Measurements from ENCODE around the gene KNDC1.

The KNDC1 gene

DNA sequence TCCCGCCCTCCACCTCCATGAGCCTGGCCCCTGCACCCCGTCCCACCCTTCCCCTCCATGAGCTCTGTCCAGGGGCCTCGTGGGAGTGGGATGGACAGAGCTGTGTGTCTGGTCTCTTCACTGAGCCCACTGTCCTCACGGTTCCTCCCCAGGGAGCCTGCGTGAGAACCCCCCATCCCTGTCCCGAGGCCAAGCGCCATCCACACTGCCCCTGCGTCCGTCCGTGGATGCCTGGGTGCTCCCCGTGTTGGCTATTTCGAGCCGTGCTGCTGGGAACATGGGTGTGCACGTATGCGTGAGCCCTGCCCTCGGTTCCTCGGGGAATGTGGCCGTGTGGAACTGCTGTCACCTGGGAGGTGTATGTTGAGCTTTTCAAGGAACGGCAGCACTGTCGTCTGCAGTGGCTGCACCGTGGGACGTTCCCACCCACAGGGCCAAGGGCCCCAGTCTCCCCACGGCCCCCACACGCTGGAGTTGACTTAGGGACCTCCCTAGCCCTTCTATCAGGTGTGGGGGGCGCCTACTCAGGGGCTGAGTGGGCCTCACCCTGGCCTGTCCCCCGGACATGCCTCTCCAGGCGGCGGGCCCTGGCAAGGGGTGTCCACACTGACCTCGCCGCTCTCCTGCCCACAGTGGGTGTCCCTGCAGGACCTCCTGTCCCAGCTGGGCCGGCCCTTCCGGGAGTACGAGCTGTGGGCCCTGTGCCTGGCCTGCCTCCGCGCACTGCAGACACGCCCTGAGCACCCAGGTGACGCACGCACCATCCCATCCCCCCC is 28.1 kb downstream of the KNDC1 start:
- H3K9me3 ChIP-seq (replicated peaks in 1 of 11): peaks cover 7 to 19% (median 9%) of the 10 kb centered on the region in 11 experiments; a peak in 18 of 22 replicates
- no peak for TF ChIP-seq Cebpa-rat (IDR thresholded peaks at IDR 0.05)
- peak overlapping the region in 9 of 11 experiments; percentile 15 to 99 (median 65); a peak in 17 of 22 replicates for H3K4me2 ChIP-seq
- peaks cover 0 to 49% (median 6%) of the 10 kb centered on the region in 11 experiments; a peak in 18 of 22 replicates for H3K27me3 ChIP-seq
- H3K4me1 ChIP-seq: peaks cover 22 to 62% (median 60%) of the 10 kb centered on the region in 10 experiments
- no peak overlapping the region for H3K4me3 ChIP-seq
- H4K20me1 ChIP-seq: peaks cover 0 to 42% (median 18%) of the 10 kb centered on the region in 11 experiments; a peak in 16 of 22 replicates
- peaks cover 0 to 3% (median 0%) of the 10 kb centered on the region in 11 experiments; a peak in 1 of 22 replicates for H3K36me3 ChIP-seq
- H3K9ac ChIP-seq: no peak overlapping the region
- H3K27ac ChIP-seq: no peak overlapping the region

DNA sequence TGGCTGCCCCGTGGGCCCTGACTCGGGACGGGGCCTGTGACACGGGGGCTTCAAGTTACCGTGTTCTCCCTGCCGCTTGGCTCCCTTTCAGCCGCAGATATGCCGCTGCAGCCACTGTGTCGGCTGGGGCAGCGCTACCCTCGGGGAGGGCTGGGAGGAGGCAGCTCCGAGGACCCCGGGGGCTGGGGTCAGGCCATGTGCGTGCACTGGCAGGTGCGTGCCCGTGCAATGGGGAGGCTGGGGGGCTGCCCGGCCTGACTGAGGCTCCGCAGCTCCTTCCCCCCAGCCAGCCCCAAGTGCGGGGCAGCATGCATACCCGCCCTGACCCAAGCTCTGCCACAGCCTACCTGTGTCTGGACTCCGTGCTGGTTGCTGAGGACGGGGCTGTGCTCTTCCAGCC is 29.2 kb downstream of the KNDC1 start:
- H3K4me2 ChIP-seq: peak overlapping the region in 10 of 11 experiments; percentile 29 to 77 (median 58); a peak in 17 of 22 replicates

DNA sequence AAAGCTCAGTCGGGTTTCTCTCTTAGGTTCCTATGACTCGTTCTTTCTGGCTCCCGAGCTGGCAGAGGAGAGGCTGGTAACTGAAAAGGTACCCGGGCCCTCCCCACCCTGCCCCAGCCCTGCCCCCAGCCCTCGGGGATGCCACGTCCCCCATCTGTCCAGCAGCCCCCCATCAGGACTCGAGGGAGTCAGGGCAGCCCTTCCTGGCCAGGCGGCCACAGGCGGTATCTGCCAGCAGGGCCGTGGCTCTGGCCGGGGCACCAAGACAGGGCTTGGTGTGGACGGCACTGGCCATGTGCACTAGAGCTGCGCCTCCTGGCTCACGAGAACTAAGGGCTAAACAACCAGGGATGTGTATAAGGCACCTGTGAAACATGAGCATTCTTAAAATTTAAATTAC is 29.7 kb downstream of the KNDC1 start:
- Histone ChIP-seq H4K20me1 (peaks cover 0 to 26% (median 15%) of the 10 kb centered on the region in 11 experiments; a peak in 16 of 22 replicates), H3K4me3 (no peak overlapping the region), H3K27me3 (peaks cover 0 to 32% (median 0%) of the 10 kb centered on the region in 11 experiments; a peak in 9 of 22 replicates)

More for the DNA sequence above, 29.2 kb downstream of the KNDC1 start:
- Histone ChIP-seq H3K9me3 (replicated peaks in 1 of 11) (peaks cover 8 to 31% (median 13%) of the 10 kb centered on the region in 11 experiments; a peak in 19 of 22 replicates), H3K36me3 (peaks cover 0 to 3% (median 0%) of the 10 kb centered on the region in 11 experiments; a peak in 1 of 22 replicates), H3K27me3 (peaks cover 0 to 37% (median 0%) of the 10 kb centered on the region in 11 experiments; a peak in 9 of 22 replicates), H4K20me1 (peaks cover 0 to 31% (median 18%) of the 10 kb centered on the region in 11 experiments; a peak in 16 of 22 replicates), H3K9ac (0 out of 22 replicates have a peak overlapping the region, but pooled peaks of 1 of the 11 experiments have one; percentile 5), H3K4me3 (no peak overlapping the region), H3K27ac (no peak overlapping the region), H3K4me1 (peaks cover 18 to 50% (median 48%) of the 10 kb centered on the region in 10 experiments)
- no peak for TF ChIP-seq Cebpa-rat (IDR thresholded peaks at IDR 0.05)

DNA sequence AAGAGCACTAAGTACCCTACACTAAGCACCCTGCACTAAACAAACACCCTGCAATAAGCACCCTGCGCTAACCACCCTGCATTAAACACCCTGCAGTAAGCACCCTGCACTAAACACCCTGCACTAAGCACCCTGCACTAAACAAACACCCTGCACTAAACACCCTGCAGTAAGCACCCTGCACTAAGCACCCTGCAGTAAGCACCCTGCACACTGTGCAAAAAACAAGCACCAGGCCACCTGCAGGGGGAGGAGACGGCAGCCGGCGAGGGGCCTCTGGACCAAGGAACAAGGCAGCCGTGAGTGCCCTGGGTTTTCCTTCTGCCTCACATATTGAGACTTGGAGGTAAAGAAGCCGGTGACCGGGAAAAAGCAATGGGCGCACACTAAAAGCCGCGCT is 30.2 kb downstream of the KNDC1 start:
- H3K4me1 ChIP-seq: peaks cover 18 to 40% (median 39%) of the 10 kb centered on the region in 10 experiments
- H3K4me2 ChIP-seq: no peak overlapping the region
- peaks cover 0 to 3% (median 0%) of the 10 kb centered on the region in 11 experiments; a peak in 1 of 22 replicates for H3K36me3 ChIP-seq
- H3K9me3 ChIP-seq (replicated peaks in 1 of 11): peaks cover 8 to 31% (median 14%) of the 10 kb centered on the region in 11 experiments; a peak in 19 of 22 replicates
- no peak for TF ChIP-seq Cebpa-rat (IDR thresholded peaks at IDR 0.05)
- H3K27ac ChIP-seq: no peak overlapping the region
- no peak overlapping the region for H3K4me3 ChIP-seq
- H3K27me3 ChIP-seq: peaks cover 0 to 27% (median 0%) of the 10 kb centered on the region in 11 experiments; a peak in 7 of 22 replicates
- H4K20me1 ChIP-seq: peaks cover 0 to 22% (median 14%) of the 10 kb centered on the region in 11 experiments; a peak in 16 of 22 replicates
- no peak overlapping the region for H3K9ac ChIP-seq

More for the DNA sequence above, 29.7 kb downstream of the KNDC1 start:
- peaks cover 8 to 31% (median 14%) of the 10 kb centered on the region in 11 experiments; a peak in 19 of 22 replicates for H3K9me3 ChIP-seq (replicated peaks in 1 of 11)
- no peak for TF ChIP-seq Cebpa-rat (IDR thresholded peaks at IDR 0.05)
- H3K27ac ChIP-seq: no peak overlapping the region
- peaks cover 18 to 45% (median 44%) of the 10 kb centered on the region in 10 experiments for H3K4me1 ChIP-seq
- H3K9ac ChIP-seq: no peak overlapping the region
- H3K36me3 ChIP-seq: peaks cover 0 to 3% (median 0%) of the 10 kb centered on the region in 11 experiments; a peak in 1 of 22 replicates
- H3K4me2 ChIP-seq: peak overlapping the region in 3 of 11 experiments; percentile 59 to 64 (median 61); a peak in 2 of 22 replicates

DNA sequence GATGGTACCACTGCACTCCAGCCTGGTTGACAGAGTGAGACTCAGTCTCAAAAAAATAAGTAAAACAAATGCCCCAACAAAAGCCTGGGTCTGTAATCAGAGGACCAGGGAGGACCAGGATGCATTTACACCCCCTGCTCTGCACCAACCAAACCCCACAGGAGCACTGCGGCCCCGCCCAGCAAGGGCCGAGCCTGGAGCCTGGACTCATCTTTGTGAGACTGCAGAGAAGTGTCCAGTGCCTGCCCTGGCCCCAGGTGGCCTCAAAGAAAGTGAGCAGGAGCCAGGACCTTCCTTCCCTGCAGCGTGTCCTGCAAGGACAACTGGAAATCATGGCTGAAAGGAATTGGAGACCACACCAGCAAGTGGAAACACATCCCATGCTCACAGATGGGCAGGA is 31.6 kb downstream of the KNDC1 start:
- H3K4me2 ChIP-seq: no peak overlapping the region
- H3K27me3 ChIP-seq: peaks cover 0 to 14% (median 0%) of the 10 kb centered on the region in 11 experiments; a peak in 7 of 22 replicates
- peaks cover 0 to 3% (median 0%) of the 10 kb centered on the region in 11 experiments; a peak in 1 of 22 replicates for H3K36me3 ChIP-seq
- peaks cover 9 to 32% (median 30%) of the 10 kb centered on the region in 10 experiments for H3K4me1 ChIP-seq
- H3K9me3 ChIP-seq (replicated peaks in 1 of 11): peaks cover 8 to 31% (median 14%) of the 10 kb centered on the region in 11 experiments; a peak in 19 of 22 replicates
- H3K9ac ChIP-seq: no peak overlapping the region
- no peak overlapping the region for H3K27ac ChIP-seq
- peaks cover 0 to 14% (median 7%) of the 10 kb centered on the region in 11 experiments; a peak in 12 of 22 replicates for H4K20me1 ChIP-seq
- no peak for TF ChIP-seq Cebpa-rat (IDR thresholded peaks at IDR 0.05)
- H3K4me3 ChIP-seq: no peak overlapping the region

DNA sequence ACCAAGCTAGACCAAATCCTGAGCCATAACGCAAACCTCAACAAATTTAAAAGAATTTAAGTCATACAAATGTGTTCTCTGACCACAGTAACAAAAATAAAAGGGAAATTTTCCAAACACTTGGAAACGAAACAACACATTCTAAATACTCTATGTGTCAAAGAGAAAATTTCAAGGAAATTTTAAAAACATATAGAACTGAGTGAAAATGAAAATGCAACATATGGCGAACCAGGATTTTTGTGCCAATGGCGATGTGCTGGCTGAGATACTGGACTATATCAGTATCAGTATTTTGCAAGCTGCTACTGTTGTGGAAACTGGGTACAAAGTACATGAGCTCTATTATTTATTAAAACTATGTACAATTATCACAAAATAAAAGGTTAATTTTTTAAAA is 34.1 kb downstream of the KNDC1 start:
- no peaks in the 10 kb centered on the region for H3K27me3 ChIP-seq
- no peak for TF ChIP-seq Cebpa-rat (IDR thresholded peaks at IDR 0.05)
- no peak overlapping the region for H3K9ac ChIP-seq
- H3K27ac ChIP-seq: no peak overlapping the region
- H3K4me3 ChIP-seq: no peak overlapping the region
- H4K20me1 ChIP-seq: peaks cover 0 to 4% (median 0%) of the 10 kb centered on the region in 11 experiments; a peak in 5 of 22 replicates
- H3K9me3 ChIP-seq (replicated peaks in 1 of 11): peaks cover 8 to 31% (median 14%) of the 10 kb centered on the region in 11 experiments; a peak in 19 of 22 replicates
- no peak overlapping the region for H3K4me2 ChIP-seq
- H3K36me3 ChIP-seq: peaks cover 0 to 3% (median 0%) of the 10 kb centered on the region in 11 experiments; a peak in 1 of 22 replicates
- peaks cover 0 to 20% (median 17%) of the 10 kb centered on the region in 10 experiments; a peak in 17 of 20 replicates for H3K4me1 ChIP-seq

DNA sequence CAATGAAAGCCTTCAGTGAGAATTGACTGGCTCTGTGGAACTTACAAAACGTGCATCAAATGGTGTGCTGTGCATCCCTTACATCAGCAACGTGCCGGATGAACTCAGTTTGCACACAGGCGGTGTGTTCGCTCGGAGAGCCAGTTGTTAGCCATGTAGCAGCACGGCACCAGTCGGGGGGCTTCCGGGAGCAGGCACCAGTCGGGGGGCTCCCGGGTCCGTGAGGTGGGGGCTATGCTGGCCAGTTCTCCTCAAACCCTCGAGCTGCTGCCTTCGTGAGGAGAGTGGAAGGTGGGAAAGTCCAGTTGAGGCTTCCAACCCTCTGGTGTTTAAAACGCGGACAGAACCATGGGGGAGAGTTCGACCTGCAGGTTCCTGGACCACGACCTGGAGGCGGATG is 35.1 kb downstream of the KNDC1 start:
- Histone ChIP-seq H4K20me1 (no peaks in the 10 kb centered on the region; a peak in 1 of 22 replicates), H3K27ac (no peak overlapping the region), H3K27me3 (no peaks in the 10 kb centered on the region), H3K4me2 (no peak overlapping the region), H3K9me3 (replicated peaks in 1 of 11) (peaks cover 8 to 31% (median 14%) of the 10 kb centered on the region in 11 experiments; a peak in 19 of 22 replicates), H3K9ac (no peak overlapping the region), H3K36me3 (peaks cover 0 to 3% (median 0%) of the 10 kb centered on the region in 11 experiments; a peak in 1 of 22 replicates), H3K4me3 (no peak overlapping the region), H3K4me1 (peaks cover 0 to 24% (median 17%) of the 10 kb centered on the region in 10 experiments; a peak in 14 of 20 replicates)
- no peak for TF ChIP-seq Cebpa-rat (IDR thresholded peaks at IDR 0.05)

DNA sequence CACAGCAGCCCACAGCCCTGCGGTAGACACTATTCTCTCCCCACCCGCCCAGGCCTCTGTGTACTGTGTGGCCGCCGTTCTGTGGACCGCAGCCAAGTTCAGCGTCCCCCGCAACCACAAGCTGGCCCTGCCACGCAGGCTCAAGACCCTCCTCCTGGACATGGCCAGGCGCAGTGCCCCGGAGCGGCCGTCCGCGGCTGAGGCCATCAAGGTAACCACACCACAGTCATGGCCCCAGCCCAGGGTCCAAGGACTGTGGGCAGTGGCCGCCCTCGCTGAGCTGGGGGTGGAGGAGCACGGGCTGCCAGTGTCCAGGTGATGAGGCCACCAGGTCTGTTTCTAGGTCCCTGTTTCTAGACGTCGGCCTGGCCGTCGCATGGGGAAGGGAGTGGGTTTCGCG is 35.6 kb downstream of the KNDC1 start:
- no peak overlapping the region for H3K9ac ChIP-seq
- H4K20me1 ChIP-seq: no peaks in the 10 kb centered on the region; a peak in 1 of 22 replicates
- H3K27ac ChIP-seq: no peak overlapping the region
- H3K9me3 ChIP-seq (replicated peaks in 1 of 11): peaks cover 8 to 31% (median 14%) of the 10 kb centered on the region in 11 experiments; a peak in 19 of 22 replicates
- H3K4me3 ChIP-seq: no peak overlapping the region
- no peak for TF ChIP-seq Cebpa-rat (IDR thresholded peaks at IDR 0.05)
- H3K4me1 ChIP-seq: peaks cover 0 to 27% (median 20%) of the 10 kb centered on the region in 10 experiments; a peak in 14 of 20 replicates
- H3K27me3 ChIP-seq: no peaks in the 10 kb centered on the region
- no peak overlapping the region for H3K4me2 ChIP-seq
- H3K36me3 ChIP-seq: peaks cover 0 to 3% (median 0%) of the 10 kb centered on the region in 11 experiments; a peak in 1 of 22 replicates
